Measurements from ENCODE around the gene HSD3B2. TPM values are rescaled to one million over a fixed set of nuclear protein-coding genes. Genes with fewer than 3 reads are reported as not detected.

Gene HSD3B2
- total and polyA plus RNA-seq, 4 experiments from 2014 or later: not detected

DNA sequence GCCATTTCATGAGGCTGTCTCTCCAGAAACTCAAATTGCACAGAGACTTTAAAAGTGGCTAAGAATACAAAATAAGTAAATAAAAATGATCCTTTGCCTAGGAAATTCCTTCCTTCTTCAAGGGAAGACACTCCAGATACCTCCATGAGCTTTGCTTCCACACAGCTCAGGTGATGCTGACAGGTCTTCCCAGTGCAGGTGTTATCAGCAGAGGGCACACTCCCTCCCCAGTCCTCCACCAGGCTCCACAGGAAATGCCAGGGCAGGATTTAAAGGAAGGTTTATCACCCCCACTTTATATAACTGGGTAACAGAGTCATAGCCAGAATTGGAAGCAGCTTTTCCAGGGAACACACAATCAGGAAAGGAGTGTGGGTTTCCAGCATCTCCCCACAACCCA lies 5.7 kb downstream of the HSD3B2 start:
- no peaks in the 10 kb centered on the region for H3K36me3 Mint-ChIP-seq
- no peak overlapping the region for H3K4me3 Mint-ChIP-seq
- CTCF ChIA-PET (ENCODE audit: partially characterized antibody): no interaction called here

GRCh38 chr1:119422631-119423030 lies 7.7 kb downstream of the HSD3B2 start:
- Histone ChIP-seq H3K27ac (ENCODE audit: low read depth, low read length) (no peak overlapping the region), H3K4me1 (ENCODE audit: insufficient read depth, low read length) (no peaks in the 10 kb centered on the region), H3K27me3 (ENCODE audit: insufficient read depth, low read length) (no peaks in the 10 kb centered on the region), H3K4me3 (ENCODE audit: low read length in 2 of 2) (no peak overlapping the region), H3K9me3 (ENCODE audit: control insufficient read depth in 1 of 2, low read length in 2 of 2) (no peaks in the 10 kb centered on the region), H3K36me3 (ENCODE audit: insufficient read depth, low read length) (no peaks in the 10 kb centered on the region)
- DNase-seq: no peak
- POLR2A ChIA-PET (ENCODE audit: partially characterized antibody): no interaction called here
- Mint-ChIP-seq H3K4me3 (no peak overlapping the region), H3K27ac (no peak overlapping the region), H3K4me1 (no peaks in the 10 kb centered on the region), H3K36me3 (no peaks in the 10 kb centered on the region), H3K27me3 (peaks cover 0 to 1% of the 10 kb centered on the region in 2 donors), H3K9me3 (no peaks in the 10 kb centered on the region)
- intact Hi-C loops (cut with micrococcal nuclease): no loop called here
- CTCF ChIA-PET (ENCODE audit: partially characterized antibody): no interaction called here

More for the DNA sequence above, 5.7 kb downstream of the HSD3B2 start:
- H3K9me3 Mint-ChIP-seq: no peaks in the 10 kb centered on the region
- no peak overlapping the region for H3K27ac Mint-ChIP-seq
- no peaks in the 10 kb centered on the region for H3K4me1 Mint-ChIP-seq
- H3K4me1 ChIP-seq (ENCODE audit: insufficient read depth, low read length): no peaks in the 10 kb centered on the region
- H3K27ac ChIP-seq (ENCODE audit: low read depth, low read length): no peak overlapping the region
- intact Hi-C loops (cut with micrococcal nuclease): no loop called here
- H3K36me3 ChIP-seq (ENCODE audit: insufficient read depth, low read length): no peaks in the 10 kb centered on the region
- no peaks in the 10 kb centered on the region for H3K9me3 ChIP-seq (ENCODE audit: control insufficient read depth in 1 of 2, low read length in 2 of 2)
- POLR2A ChIA-PET (ENCODE audit: partially characterized antibody): no interaction called here
- no peak for DNase-seq
- H3K27me3 Mint-ChIP-seq: no peaks in the 10 kb centered on the region
- H3K27me3 ChIP-seq (ENCODE audit: insufficient read depth, low read length): no peaks in the 10 kb centered on the region
- no peak overlapping the region for H3K4me3 ChIP-seq (ENCODE audit: low read length in 2 of 2)

GRCh38 chr1:119428991-119429390 lies 14.0 kb downstream of the HSD3B2 start:
- no peak overlapping the region for H3K4me3 ChIP-seq (ENCODE audit: low read length in 2 of 2)
- no peaks in the 10 kb centered on the region for H3K36me3 Mint-ChIP-seq
- H3K27ac ChIP-seq (ENCODE audit: low read depth, low read length): no peak overlapping the region
- ChIA-PET CTCF (ENCODE audit: partially characterized antibody) (no interaction called here), POLR2A (ENCODE audit: partially characterized antibody) (no interaction called here)
- H3K9me3 Mint-ChIP-seq: peaks cover 0 to 7% (median 0%) of the 10 kb centered on the region in 8 donors
- no peak overlapping the region for H3K4me3 Mint-ChIP-seq
- H3K27ac Mint-ChIP-seq: no peak overlapping the region
- H3K4me1 ChIP-seq (ENCODE audit: insufficient read depth, low read length): no peaks in the 10 kb centered on the region
- peaks cover 3 to 10% of the 10 kb centered on the region in 2 donors for H3K27me3 Mint-ChIP-seq
- H3K36me3 ChIP-seq (ENCODE audit: insufficient read depth, low read length): no peaks in the 10 kb centered on the region
- DNase-seq: no peak
- intact Hi-C loops (cut with micrococcal nuclease): no loop called here
- H3K9me3 ChIP-seq (ENCODE audit: control insufficient read depth in 1 of 2, low read length in 2 of 2): no peaks in the 10 kb centered on the region
- H3K27me3 ChIP-seq (ENCODE audit: insufficient read depth, low read length): no peaks in the 10 kb centered on the region
- no peaks in the 10 kb centered on the region for H3K4me1 Mint-ChIP-seq

GRCh38 chr1:119429687-119430086 lies 14.7 kb downstream of the HSD3B2 start:
- CTCF ChIA-PET (ENCODE audit: partially characterized antibody): no interaction called here
- no peak for DNase-seq
- peaks cover 0 to 7% (median 0%) of the 10 kb centered on the region in 8 donors for H3K9me3 Mint-ChIP-seq
- H3K27ac ChIP-seq (ENCODE audit: low read depth, low read length): no peak overlapping the region
- H3K4me1 ChIP-seq (ENCODE audit: insufficient read depth, low read length): no peaks in the 10 kb centered on the region
- H3K4me1 Mint-ChIP-seq: no peaks in the 10 kb centered on the region
- no peaks in the 10 kb centered on the region for H3K9me3 ChIP-seq (ENCODE audit: control insufficient read depth in 1 of 2, low read length in 2 of 2)
- no peaks in the 10 kb centered on the region for H3K36me3 Mint-ChIP-seq
- H3K27me3 ChIP-seq (ENCODE audit: insufficient read depth, low read length): no peaks in the 10 kb centered on the region
- H3K27me3 Mint-ChIP-seq: peaks cover 3 to 10% of the 10 kb centered on the region in 2 donors
- POLR2A ChIA-PET (ENCODE audit: partially characterized antibody): no interaction called here
- intact Hi-C loops (cut with micrococcal nuclease): no loop called here
- H3K36me3 ChIP-seq (ENCODE audit: insufficient read depth, low read length): no peaks in the 10 kb centered on the region
- no peak overlapping the region for H3K4me3 Mint-ChIP-seq
- no peak overlapping the region for H3K27ac Mint-ChIP-seq
- no peak overlapping the region for H3K4me3 ChIP-seq (ENCODE audit: low read length in 2 of 2)

DNA sequence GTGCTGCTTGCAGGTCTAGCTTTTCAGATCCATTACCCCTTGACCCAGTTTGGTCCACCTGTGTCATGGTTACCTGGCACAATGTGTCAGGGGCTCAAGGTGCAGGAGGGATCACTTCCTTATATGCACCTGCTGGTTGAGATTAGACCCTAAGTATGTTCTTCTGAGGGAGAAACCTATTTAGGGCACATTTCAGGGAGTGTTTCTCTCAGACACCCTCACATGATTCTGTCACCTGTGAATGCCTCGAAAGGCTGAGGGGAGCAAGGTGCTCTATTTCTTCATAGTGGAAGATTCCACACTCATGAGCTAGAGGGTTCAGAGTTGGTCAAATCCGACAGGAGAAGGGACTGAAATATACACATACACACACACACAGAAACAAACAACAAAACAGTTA lies 15.5 kb downstream of the HSD3B2 start:
- Mint-ChIP-seq H3K36me3 (no peaks in the 10 kb centered on the region), H3K27me3 (peaks cover 3 to 10% of the 10 kb centered on the region in 2 donors), H3K27ac (no peak overlapping the region), H3K4me1 (no peaks in the 10 kb centered on the region), H3K9me3 (peaks cover 0 to 7% (median 0%) of the 10 kb centered on the region in 8 donors), H3K4me3 (no peak overlapping the region)
- Histone ChIP-seq H3K9me3 (ENCODE audit: control insufficient read depth in 1 of 2, low read length in 2 of 2) (no peaks in the 10 kb centered on the region), H3K4me3 (ENCODE audit: low read length in 2 of 2) (no peak overlapping the region), H3K36me3 (ENCODE audit: insufficient read depth, low read length) (no peaks in the 10 kb centered on the region), H3K27ac (ENCODE audit: low read depth, low read length) (no peak overlapping the region), H3K4me1 (ENCODE audit: insufficient read depth, low read length) (no peaks in the 10 kb centered on the region), H3K27me3 (ENCODE audit: insufficient read depth, low read length) (no peaks in the 10 kb centered on the region)
- ChIA-PET CTCF (ENCODE audit: partially characterized antibody) (no interaction called here), POLR2A (ENCODE audit: partially characterized antibody) (no interaction called here)
- intact Hi-C loops (cut with micrococcal nuclease): no loop called here
- DNase-seq: no peak

DNA sequence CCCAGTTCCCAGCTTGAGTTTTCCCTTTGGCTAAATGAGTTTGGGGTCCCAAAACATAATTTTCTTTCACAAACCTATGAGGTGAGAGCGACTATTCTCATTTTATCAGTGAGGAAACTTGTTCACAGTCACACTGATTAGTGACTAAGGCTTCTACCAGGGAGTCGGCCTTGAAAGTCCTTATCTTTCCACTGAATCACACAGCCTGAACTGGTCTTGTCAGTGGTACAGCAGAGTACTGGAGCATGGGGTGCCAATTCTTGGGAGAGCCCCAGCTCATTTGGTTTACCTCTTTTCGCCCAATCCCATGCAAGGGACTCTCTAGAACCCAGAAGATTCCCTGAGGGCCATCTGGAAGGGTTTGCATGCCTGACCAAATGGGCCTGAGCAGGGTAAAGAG lies 16.9 kb downstream of the HSD3B2 start:
- H3K9me3 Mint-ChIP-seq: peaks cover 0 to 7% (median 0%) of the 10 kb centered on the region in 8 donors
- no peak overlapping the region for H3K27ac Mint-ChIP-seq
- ChIA-PET CTCF (ENCODE audit: partially characterized antibody) (no interaction called here), POLR2A (ENCODE audit: partially characterized antibody) (no interaction called here)
- Histone ChIP-seq H3K4me3 (ENCODE audit: low read length in 2 of 2) (no peak overlapping the region), H3K4me1 (ENCODE audit: insufficient read depth, low read length) (no peaks in the 10 kb centered on the region), H3K36me3 (ENCODE audit: insufficient read depth, low read length) (no peaks in the 10 kb centered on the region), H3K9me3 (ENCODE audit: control insufficient read depth in 1 of 2, low read length in 2 of 2) (no peaks in the 10 kb centered on the region), H3K27ac (ENCODE audit: low read depth, low read length) (no peak overlapping the region), H3K27me3 (ENCODE audit: insufficient read depth, low read length) (no peaks in the 10 kb centered on the region)
- H3K27me3 Mint-ChIP-seq: peaks cover 3 to 10% of the 10 kb centered on the region in 2 donors
- intact Hi-C loops (cut with micrococcal nuclease): no loop called here
- no peak overlapping the region for H3K4me3 Mint-ChIP-seq
- DNase-seq: no peak
- no peaks in the 10 kb centered on the region for H3K4me1 Mint-ChIP-seq
- H3K36me3 Mint-ChIP-seq: no peaks in the 10 kb centered on the region

DNA sequence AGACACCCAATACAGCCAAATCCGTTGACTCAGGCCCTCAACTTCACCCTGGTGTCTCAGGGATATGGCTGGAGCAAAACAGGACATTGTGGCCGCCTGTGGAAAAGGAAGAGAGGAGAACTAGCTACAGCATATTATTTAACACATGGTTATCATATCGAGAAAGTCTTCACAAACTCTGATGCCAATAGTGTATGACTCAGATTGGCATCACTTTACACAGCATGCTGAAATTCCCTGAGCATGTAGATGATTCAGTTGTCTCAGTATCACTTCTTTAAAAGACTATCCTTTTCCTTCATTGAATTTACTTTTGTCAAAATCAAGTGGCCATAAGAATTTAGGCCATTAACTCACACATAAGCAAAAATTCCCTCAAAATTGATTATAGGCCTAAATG lies 20.1 kb downstream of the HSD3B2 start:
- H3K4me1 ChIP-seq (ENCODE audit: insufficient read depth, low read length): no peaks in the 10 kb centered on the region
- Mint-ChIP-seq H3K27me3 (peaks cover 0 to 10% of the 10 kb centered on the region in 2 donors), H3K36me3 (no peaks in the 10 kb centered on the region), H3K4me1 (no peaks in the 10 kb centered on the region), H3K4me3 (no peak overlapping the region), H3K27ac (no peak overlapping the region), H3K9me3 (peaks cover 0 to 10% (median 0%) of the 10 kb centered on the region in 8 donors)
- DNase-seq: no peak
- H3K9me3 ChIP-seq (ENCODE audit: control insufficient read depth in 1 of 2, low read length in 2 of 2): no peaks in the 10 kb centered on the region
- H3K36me3 ChIP-seq (ENCODE audit: insufficient read depth, low read length): no peaks in the 10 kb centered on the region
- CTCF ChIA-PET (ENCODE audit: partially characterized antibody): no interaction called here
- H3K27me3 ChIP-seq (ENCODE audit: insufficient read depth, low read length): no peaks in the 10 kb centered on the region
- no peak overlapping the region for H3K27ac ChIP-seq (ENCODE audit: low read depth, low read length)
- intact Hi-C loops (cut with micrococcal nuclease): no loop called here
- no peak overlapping the region for H3K4me3 ChIP-seq (ENCODE audit: low read length in 2 of 2)
- POLR2A ChIA-PET (ENCODE audit: partially characterized antibody): no interaction called here

- Histone ChIP-seq H3K4me1 (ENCODE audit: insufficient read depth, low read length) (no peaks in the 10 kb centered on the region), H3K27me3 (ENCODE audit: insufficient read depth, low read length) (no peaks in the 10 kb centered on the region), H3K36me3 (ENCODE audit: insufficient read depth, low read length) (no peaks in the 10 kb centered on the region), H3K9me3 (ENCODE audit: control insufficient read depth in 1 of 2, low read length in 2 of 2) (no peaks in the 10 kb centered on the region), H3K4me3 (ENCODE audit: low read length in 2 of 2) (no peak overlapping the region), H3K27ac (ENCODE audit: low read depth, low read length) (no peak overlapping the region)
- CTCF ChIA-PET (ENCODE audit: partially characterized antibody): no interaction called here
- H3K4me1 Mint-ChIP-seq: no peaks in the 10 kb centered on the region
- intact Hi-C loops (cut with micrococcal nuclease): no loop called here
- H3K4me3 Mint-ChIP-seq: no peak overlapping the region
- no peak overlapping the region for H3K27ac Mint-ChIP-seq
- H3K27me3 Mint-ChIP-seq: peaks cover 0 to 3% of the 10 kb centered on the region in 2 donors
- no peak for DNase-seq
- H3K9me3 Mint-ChIP-seq: peaks cover 0 to 2% (median 0%) of the 10 kb centered on the region in 8 donors
- no peaks in the 10 kb centered on the region for H3K36me3 Mint-ChIP-seq
- POLR2A ChIA-PET (ENCODE audit: partially characterized antibody): no interaction called here
Measured at GRCh38 chr1:119438761-119439160, 23.8 kb downstream of the HSD3B2 start.
